ENCODE data around the gene RBMS2.

The RBMS2 gene

GRCh38 chr12:56641219-56641618, 119.6 kb downstream of the RBMS2 start:
- no peak overlapping the region for H3K27ac Mint-ChIP-seq
- H3K9me3 Mint-ChIP-seq = no peaks in the 10 kb centered on the region
- no peak overlapping the region for H3K4me3 Mint-ChIP-seq
- ATAC-seq (no peak), DNase-seq (ENCODE audit: low spot score in 2 of 2) (no peak)
- peaks cover 24% of the 10 kb centered on the region for H3K4me1 Mint-ChIP-seq
- peaks cover 100% of the 10 kb centered on the region for H3K36me3 Mint-ChIP-seq

- peak overlapping the region; percentile 94 for H3K4me3 Mint-ChIP-seq
- peaks cover 67% of the 10 kb centered on the region for H3K36me3 Mint-ChIP-seq
- H3K4me1 Mint-ChIP-seq = peaks cover 19% of the 10 kb centered on the region
- H3K27ac Mint-ChIP-seq = peak overlapping the region; percentile 97
- DNase-seq (ENCODE audit: low spot score in 2 of 2) (no peak), ATAC-seq (no peak)
- H3K9me3 Mint-ChIP-seq = no peaks in the 10 kb centered on the region
Measured at GRCh38 chr12:56644654-56645053, 123.0 kb downstream of the RBMS2 start.

- ATAC-seq (no peak), DNase-seq (ENCODE audit: low spot score in 2 of 2) (peak in 1 of 2 donors; percentile 59)
- peaks cover 61% of the 10 kb centered on the region for H3K36me3 Mint-ChIP-seq
- peak overlapping the region; percentile 94 for H3K4me3 Mint-ChIP-seq
- peak overlapping the region; percentile 97 for H3K27ac Mint-ChIP-seq
- H3K9me3 Mint-ChIP-seq = no peaks in the 10 kb centered on the region
- peaks cover 19% of the 10 kb centered on the region for H3K4me1 Mint-ChIP-seq
Measured at GRCh38 chr12:56645201-56645716, 123.6 kb downstream of the RBMS2 start.

Measured in stimulated activated effector memory CD8-positive, alpha-beta T cell treated with anti-CD3 and anti-CD28 coated beads, Interleukin-12 subunit alpha, Interleukin-12 subunit beta, amount 100 ng/mL, for 72 hours (primary cell).